OCI-LY7 (cell line): Measurements from ENCODE around the gene WDR83.

Experiments
- EZH2phosphoT487 ChIP-seq: fragments of 200-600 bp; sonication (generic); IDR thresholded peaks from 2 replicates; pipeline ENCODE4 v1.6.1; 2018; ENCODE audit warnings: low read depth, borderline replicate concordance, mild to moderate bottlenecking, mixed run types, antibody characterized with exemption, low read length, moderate library complexity, mixed read lengths
- TF ChIP-seq, protein P1 (sequence below): fragments of 200-600 bp; sonication (generic); conservative IDR thresholded peaks from 2 replicates; pipeline ENCODE4 v1.5.1; 2014; ENCODE audit warnings: mild to moderate bottlenecking, antibody characterized with exemption, low read length, moderate library complexity, mixed read lengths

DNA sequence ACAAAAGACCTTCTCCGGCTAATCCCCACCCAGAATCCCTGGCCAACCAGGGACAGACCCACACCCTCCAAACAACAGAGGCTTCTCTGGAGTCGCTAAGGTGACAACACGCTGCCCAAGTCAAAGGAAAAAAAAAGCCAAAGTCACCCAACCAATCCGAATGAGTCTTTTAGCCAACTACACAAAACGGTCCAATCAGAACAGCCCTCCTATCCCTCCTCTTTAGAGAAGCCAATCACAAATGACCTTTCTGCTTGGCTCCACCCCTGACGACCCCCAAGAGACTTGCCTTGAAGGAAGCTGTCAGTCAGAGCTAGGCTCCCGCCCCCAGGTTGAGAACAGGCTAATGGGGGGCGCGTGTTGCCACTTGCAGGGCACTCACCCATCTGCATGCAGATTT is 36.4 kb downstream of the WDR83 start:
- TF ChIP-seq, protein P1, sequence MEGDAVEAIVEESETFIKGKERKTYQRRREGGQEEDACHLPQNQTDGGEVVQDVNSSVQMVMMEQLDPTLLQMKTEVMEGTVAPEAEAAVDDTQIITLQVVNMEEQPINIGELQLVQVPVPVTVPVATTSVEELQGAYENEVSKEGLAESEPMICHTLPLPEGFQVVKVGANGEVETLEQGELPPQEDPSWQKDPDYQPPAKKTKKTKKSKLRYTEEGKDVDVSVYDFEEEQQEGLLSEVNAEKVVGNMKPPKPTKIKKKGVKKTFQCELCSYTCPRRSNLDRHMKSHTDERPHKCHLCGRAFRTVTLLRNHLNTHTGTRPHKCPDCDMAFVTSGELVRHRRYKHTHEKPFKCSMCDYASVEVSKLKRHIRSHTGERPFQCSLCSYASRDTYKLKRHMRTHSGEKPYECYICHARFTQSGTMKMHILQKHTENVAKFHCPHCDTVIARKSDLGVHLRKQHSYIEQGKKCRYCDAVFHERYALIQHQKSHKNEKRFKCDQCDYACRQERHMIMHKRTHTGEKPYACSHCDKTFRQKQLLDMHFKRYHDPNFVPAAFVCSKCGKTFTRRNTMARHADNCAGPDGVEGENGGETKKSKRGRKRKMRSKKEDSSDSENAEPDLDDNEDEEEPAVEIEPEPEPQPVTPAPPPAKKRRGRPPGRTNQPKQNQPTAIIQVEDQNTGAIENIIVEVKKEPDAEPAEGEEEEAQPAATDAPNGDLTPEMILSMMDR, result no peak
- no peak for TF ChIP-seq EZH2phosphoT487
